Measurements from ENCODE around the gene FARS2.

DNA sequence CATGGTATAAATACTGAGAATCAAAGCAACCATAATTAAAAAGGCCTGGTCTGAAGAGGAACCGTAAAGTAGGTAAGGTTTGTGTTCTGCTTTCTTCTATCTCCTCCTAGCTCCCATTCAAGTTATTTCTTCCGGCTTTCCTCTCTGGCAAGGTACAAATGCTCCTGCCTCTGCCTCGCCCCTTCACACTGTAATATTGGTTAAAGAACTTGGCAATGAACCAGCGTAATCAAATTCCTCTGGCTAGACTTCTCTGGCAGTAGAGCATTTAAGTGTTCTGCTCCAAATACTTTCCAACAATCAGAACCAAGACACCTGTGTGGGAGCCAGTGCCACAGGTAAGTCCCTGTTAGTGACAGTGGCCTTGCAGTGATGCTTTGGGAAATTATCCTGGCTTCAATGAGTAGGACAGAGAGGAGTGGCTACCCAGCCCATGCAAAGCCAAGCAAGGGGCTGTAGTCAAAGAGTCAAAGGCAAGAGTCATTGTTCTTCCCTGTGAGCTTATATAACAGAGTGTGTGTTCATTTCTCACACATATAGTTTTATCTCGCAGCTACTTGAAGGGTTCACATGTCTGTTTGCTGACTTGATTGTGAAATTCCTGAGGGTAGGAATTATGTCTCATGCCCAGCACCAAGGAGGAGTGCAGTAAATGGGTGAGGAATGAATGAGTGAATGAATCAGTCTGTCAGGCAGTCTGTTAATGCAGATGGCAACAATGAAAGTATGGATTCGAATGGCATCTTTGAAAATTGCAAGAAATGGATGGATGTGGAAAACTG is 416.1 kb downstream of the FARS2 start:
- no peak for TF ChIP-seq ZBTB7A (tag by site-specific recombination; IDR thresholded peaks at IDR 0.05; ENCODE audit: low read depth)
- no peak for TF ChIP-seq SALL2 (tag by site-specific recombination; IDR thresholded peaks at IDR 0.05; ENCODE audit: borderline replicate concordance)
- TF ChIP-seq, protein P1, sequence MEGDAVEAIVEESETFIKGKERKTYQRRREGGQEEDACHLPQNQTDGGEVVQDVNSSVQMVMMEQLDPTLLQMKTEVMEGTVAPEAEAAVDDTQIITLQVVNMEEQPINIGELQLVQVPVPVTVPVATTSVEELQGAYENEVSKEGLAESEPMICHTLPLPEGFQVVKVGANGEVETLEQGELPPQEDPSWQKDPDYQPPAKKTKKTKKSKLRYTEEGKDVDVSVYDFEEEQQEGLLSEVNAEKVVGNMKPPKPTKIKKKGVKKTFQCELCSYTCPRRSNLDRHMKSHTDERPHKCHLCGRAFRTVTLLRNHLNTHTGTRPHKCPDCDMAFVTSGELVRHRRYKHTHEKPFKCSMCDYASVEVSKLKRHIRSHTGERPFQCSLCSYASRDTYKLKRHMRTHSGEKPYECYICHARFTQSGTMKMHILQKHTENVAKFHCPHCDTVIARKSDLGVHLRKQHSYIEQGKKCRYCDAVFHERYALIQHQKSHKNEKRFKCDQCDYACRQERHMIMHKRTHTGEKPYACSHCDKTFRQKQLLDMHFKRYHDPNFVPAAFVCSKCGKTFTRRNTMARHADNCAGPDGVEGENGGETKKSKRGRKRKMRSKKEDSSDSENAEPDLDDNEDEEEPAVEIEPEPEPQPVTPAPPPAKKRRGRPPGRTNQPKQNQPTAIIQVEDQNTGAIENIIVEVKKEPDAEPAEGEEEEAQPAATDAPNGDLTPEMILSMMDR (tag by site-specific recombination; IDR thresholded peaks at IDR 0.05): no peak
- TF ChIP-seq ZNF660 (tag by site-specific recombination; IDR thresholded peaks at IDR 0.05): no peak
